WTC11 (cell line): ENCODE results near the gene SFTPA1. TPM values are rescaled to one million over a fixed set of nuclear protein-coding genes. Genes with fewer than 3 reads are reported as not detected.
"Not testable (repeated sequence)": the region's sequence is repeated elsewhere in the genome, so short reads cannot be mapped to it uniquely, and the experiment has no call there.

Experiments used
- ATAC-seq: fragments of 200-7000 bp; cut with Tn5 transposase; 2 replicates; pipeline ENCODE4 v1.10.0; 2021; ENCODE audit warnings: mild to moderate bottlenecking, moderate library complexity
- CTCF ChIA-PET: fragments of 300-600 bp; sonication (Branson Sonifier 250); formaldehyde crosslinking; loops from one replicate; lab custom pipeline; 2021; ENCODE audit warnings: antibody characterized with exemption; lab: Charles Lee
- POLR2A ChIA-PET: fragments of 350-600 bp; sonication (Branson Sonifier 250); formaldehyde crosslinking; loops from one replicate; lab custom pipeline; 2021; ENCODE audit warnings: antibody characterized with exemption; lab: Charles Lee
- DNase-seq: peaks from one replicate; pipeline ENCODE4 v3.0.0; 2021; ENCODE audit warnings: low spot score
- H3K27ac Mint-ChIP-seq: 2 replicates; pipeline ENCODE4 v1.8.0; 2021; ENCODE audit warnings: mixed read lengths
- H3K27me3 Mint-ChIP-seq: 2 replicates; pipeline ENCODE4 v1.8.0; 2021; ENCODE audit warnings: low read depth, mild to moderate bottlenecking, moderate library complexity, mixed read lengths
- H3K36me3 Mint-ChIP-seq: 2 replicates; pipeline ENCODE4 v1.8.0; 2021; ENCODE audit warnings: mixed read lengths
- H3K4me1 Mint-ChIP-seq: 2 replicates; pipeline ENCODE4 v1.8.0; 2022; ENCODE audit warnings: mixed read lengths
- H3K4me3 Mint-ChIP-seq: 2 replicates; pipeline ENCODE4 v1.8.0; 2021; ENCODE audit warnings: mild to moderate bottlenecking, moderate library complexity, mixed read lengths
- H3K9me3 Mint-ChIP-seq: 2 replicates; pipeline ENCODE4 v1.8.0; 2021; ENCODE audit warnings: mixed read lengths
- ATF2 ChIP-seq: sonication (generic); formaldehyde crosslinking; IDR thresholded peaks from 2 replicates; pipeline ENCODE4 v1.8.1; 2022; ENCODE audit warnings: low read depth, missing genetic modification reagents, borderline replicate concordance
- CTCF ChIP-seq: fragments of 200-600 bp; IDR thresholded peaks from 2 replicates; pipeline ENCODE4 v1.8.0; 2022; ENCODE audit warnings: antibody characterized with exemption
- FOXJ3 ChIP-seq: sonication (generic); formaldehyde crosslinking; IDR thresholded peaks from 2 replicates; pipeline ENCODE4 v1.9.0; 2021; ENCODE audit warnings: missing genetic modification reagents, mild to moderate bottlenecking, borderline replicate concordance
- GRHL2 ChIP-seq: fragments of 250-450 bp; sonication (Bioruptor Pico); IDR thresholded peaks from 2 replicates; pipeline ENCODE4 v1.8.0; 2022; ENCODE audit warnings: mild to moderate bottlenecking, moderate library complexity; ENCODE audit not compliant: insufficient replicate concordance, severe bottlenecking
- HMGXB4 ChIP-seq: sonication (generic); formaldehyde crosslinking; IDR thresholded peaks from 2 replicates; pipeline ENCODE4 v1.8.1; 2023; ENCODE audit warnings: mild to moderate bottlenecking, moderate library complexity, missing genetic modification reagents
- MAX ChIP-seq: sonication (generic); formaldehyde crosslinking; IDR thresholded peaks from 2 replicates; pipeline ENCODE4 v1.8.0; 2022; ENCODE audit warnings: mild to moderate bottlenecking, missing genetic modification reagents
- MYBL2 ChIP-seq: sonication (generic); formaldehyde crosslinking; IDR thresholded peaks from 2 replicates; pipeline ENCODE4 v1.8.1; 2023; ENCODE audit warnings: mild to moderate bottlenecking, moderate library complexity, missing genetic modification reagents
- NFYB ChIP-seq: sonication (generic); formaldehyde crosslinking; conservative IDR thresholded peaks from 2 replicates; pipeline ENCODE4 v1.8.0; 2022; ENCODE audit warnings: low read depth, missing genetic modification reagents
- PRRX2 ChIP-seq: fragments of 250-450 bp; sonication (Bioruptor Pico); IDR thresholded peaks from 2 replicates; pipeline ENCODE4 v1.8.0; 2021; ENCODE audit warnings: mild to moderate bottlenecking
- RELA ChIP-seq: sonication (generic); formaldehyde crosslinking; IDR thresholded peaks from 2 replicates; pipeline ENCODE4 v1.8.1; 2022; ENCODE audit warnings: missing genetic modification reagents, mild to moderate bottlenecking, borderline replicate concordance
- ZNF232 ChIP-seq: sonication (generic); formaldehyde crosslinking; IDR thresholded peaks from 2 replicates; pipeline ENCODE4 v1.8.0; 2022; ENCODE audit warnings: mild to moderate bottlenecking, missing genetic modification reagents
- ZNF396 ChIP-seq: fragments of 250-450 bp; sonication (Bioruptor Pico); IDR thresholded peaks from 2 replicates; pipeline ENCODE4 v1.8.0; 2021; ENCODE audit warnings: mild to moderate bottlenecking, moderate library complexity, borderline replicate concordance
- ZNF425 ChIP-seq: fragments of 250-450 bp; sonication (Bioruptor Pico); conservative IDR thresholded peaks from 2 replicates; pipeline ENCODE4 v1.9.0; 2021; ENCODE audit warnings: mild to moderate bottlenecking
- ZSCAN18 ChIP-seq: fragments of 250-450 bp; sonication (Bioruptor Pico); IDR thresholded peaks from 2 replicates; pipeline ENCODE4 v2.1.2; 2022; ENCODE audit warnings: mild to moderate bottlenecking, moderate library complexity
- total RNA-seq: library from RNA; stranded (reverse); gene quantifications from 3 replicates; pipeline ENCODE4 v1.2.3, GENCODE V29; 2021

Gene SFTPA1
- total RNA-seq, 1 experiment from 2014 or later = 3.8 TPM

- TF ChIP-seq ZSCAN18 (CRISPR knock-in tag) (no peak), ZNF396 (no peak), NFYB (CRISPR knock-in tag) (no peak), PRRX2 (CRISPR knock-in tag) (no peak), ZNF425 (no peak), FOXJ3 (no peak), ZNF232 (CRISPR knock-in tag) (no peak), HMGXB4 (no peak), ATF2 (CRISPR knock-in tag) (no peak), RELA (CRISPR knock-in tag) (no peak), MAX (CRISPR knock-in tag) (no peak), GRHL2 (CRISPR knock-in tag) (no peak), CTCF (no peak), MYBL2 (CRISPR knock-in tag) (no peak)
- ChIA-PET CTCF (no interaction called here), POLR2A (no interaction called here)
- Mint-ChIP-seq H3K27ac (no peak overlapping the region), H3K4me1 (no peaks in the 10 kb centered on the region), H3K27me3 (peaks cover 35% of the 10 kb centered on the region), H3K9me3 (peaks cover 22% of the 10 kb centered on the region), H3K36me3 (peaks cover 21% of the 10 kb centered on the region), H3K4me3 (no peak overlapping the region)
- DNase-seq (no peak), ATAC-seq (no peak)
Measured at GRCh38 chr10:79593377-79593776, 17.4 kb upstream of the SFTPA1 start.

GRCh38 chr10:79594565-79594964, 16.2 kb upstream of the SFTPA1 start:
- ATAC-seq, CTCF ChIA-PET: not testable (repeated sequence)

More at GRCh38 chr10:79594565-79594964, 16.2 kb upstream of the SFTPA1 start:
- H3K4me1 Mint-ChIP-seq, H3K4me3 Mint-ChIP-seq, DNase-seq, H3K27ac Mint-ChIP-seq: not testable (repeated sequence)
- peaks cover 32% of the 10 kb centered on the region for H3K27me3 Mint-ChIP-seq
- peaks cover 34% of the 10 kb centered on the region for H3K9me3 Mint-ChIP-seq
- POLR2A ChIA-PET = interaction anchor here (1.1 kb wide), 1 partner anchor 813 kb away, joined by 5 read pairs; no protein-coding TSS in a partner anchor
- H3K36me3 Mint-ChIP-seq = peaks cover 32% of the 10 kb centered on the region
